NCI-H146 treated with DMSO at 0.1 percent for 48 hours (cell line): ENCODE measurements around the gene SNX33.
A peak's percentile ranks its signal among the peaks of the same experiment; 100 is the strongest.
"Not testable (repeated sequence)": the region's sequence is repeated elsewhere in the genome, so short reads cannot be mapped to it uniquely, and the experiment has no call there.

ENCODE experiments used
- DNase-seq: peaks from one replicate; lab custom pipeline; 2025; ENCODE audit not compliant: unreplicated experiment; lab: John Stamatoyannopoulos, UW

The SNX33 gene

GRCh38 chr15:75680007-75680789 is 32.5 kb downstream of the SNX33 start:
- no peak for DNase-seq

GRCh38 chr15:75682181-75683135 is 34.7 kb downstream of the SNX33 start:
- no peak for DNase-seq

GRCh38 chr15:75683646-75684312 is 36.1 kb downstream of the SNX33 start:
- peak; percentile 2 for DNase-seq

- DNase-seq, result no peak
These were observed 36.9 kb downstream of the SNX33 start for GRCh38 chr15:75684648-75685047.

- no peak for DNase-seq
These were observed 37.5 kb downstream of the SNX33 start for GRCh38 chr15:75685195-75685594.

GRCh38 chr15:75686212-75686642 is 38.5 kb downstream of the SNX33 start:
- not testable (repeated sequence) for DNase-seq

GRCh38 chr15:75687486-75688277 is 40.0 kb downstream of the SNX33 start:
- no peak for DNase-seq

GRCh38 chr15:75688278-75688557 is 40.5 kb downstream of the SNX33 start:
- DNase-seq, result no peak

- no peak for DNase-seq
These were observed 41.1 kb downstream of the SNX33 start for GRCh38 chr15:75688831-75689230.

GRCh38 chr15:75689429-75689828 is 41.7 kb downstream of the SNX33 start:
- DNase-seq, result not testable (repeated sequence)

GRCh38 chr15:75692311-75692710 is 44.6 kb downstream of the SNX33 start:
- DNase-seq, result not testable (repeated sequence)

GRCh38 chr15:75693028-75693427 is 45.3 kb downstream of the SNX33 start:
- not testable (repeated sequence) for DNase-seq

- no peak for DNase-seq
These were observed 46.0 kb downstream of the SNX33 start for GRCh38 chr15:75693501-75694240.

GRCh38 chr15:75694241-75695182 is 46.8 kb downstream of the SNX33 start:
- DNase-seq, result peak; percentile 61

GRCh38 chr15:75695220-75695619 is 47.5 kb downstream of the SNX33 start:
- no peak for DNase-seq

- DNase-seq, result no peak
These were observed 48.1 kb downstream of the SNX33 start for GRCh38 chr15:75695634-75696310.

GRCh38 chr15:75696311-75696720 is 48.6 kb downstream of the SNX33 start:
- DNase-seq, result no peak

GRCh38 chr15:75696854-75697259 is 49.1 kb downstream of the SNX33 start:
- DNase-seq, result no peak
